ENCODE measurements around the gene CMTM8.
A peak's percentile ranks its signal among the peaks of the same experiment; 100 is the strongest.

Gene CMTM8

GRCh38 chr3:32309654-32310242 lies 71.3 kb downstream of the CMTM8 start:
- DNase-seq: no peak

DNA sequence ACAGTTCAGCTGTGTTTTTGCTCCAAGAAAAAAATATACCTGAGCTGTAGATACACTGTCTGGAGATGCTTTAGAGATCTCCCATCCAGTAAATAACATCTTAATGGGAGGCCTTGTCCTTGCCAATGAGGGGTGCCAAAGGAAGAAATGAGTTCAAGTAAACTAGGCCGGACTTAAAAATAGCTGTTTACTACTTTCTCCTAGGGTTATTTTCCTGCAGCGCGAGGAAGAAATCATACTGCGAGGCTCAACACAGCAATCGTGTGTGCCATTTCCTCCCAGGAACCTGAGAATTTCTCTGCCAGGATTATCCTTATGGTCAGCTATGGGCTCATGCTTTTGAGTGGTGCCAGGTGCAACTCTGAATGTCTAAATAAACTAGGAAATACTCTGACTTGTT lies 71.9 kb downstream of the CMTM8 start:
- no peak for DNase-seq

- DNase-seq: no peak
Measured at GRCh38 chr3:32310918-32311839, 72.7 kb downstream of the CMTM8 start.

- DNase-seq: no peak
Measured at GRCh38 chr3:32312251-32312650, 73.8 kb downstream of the CMTM8 start.

- no peak for DNase-seq
Measured at GRCh38 chr3:32313169-32313568, 74.7 kb downstream of the CMTM8 start.

DNA sequence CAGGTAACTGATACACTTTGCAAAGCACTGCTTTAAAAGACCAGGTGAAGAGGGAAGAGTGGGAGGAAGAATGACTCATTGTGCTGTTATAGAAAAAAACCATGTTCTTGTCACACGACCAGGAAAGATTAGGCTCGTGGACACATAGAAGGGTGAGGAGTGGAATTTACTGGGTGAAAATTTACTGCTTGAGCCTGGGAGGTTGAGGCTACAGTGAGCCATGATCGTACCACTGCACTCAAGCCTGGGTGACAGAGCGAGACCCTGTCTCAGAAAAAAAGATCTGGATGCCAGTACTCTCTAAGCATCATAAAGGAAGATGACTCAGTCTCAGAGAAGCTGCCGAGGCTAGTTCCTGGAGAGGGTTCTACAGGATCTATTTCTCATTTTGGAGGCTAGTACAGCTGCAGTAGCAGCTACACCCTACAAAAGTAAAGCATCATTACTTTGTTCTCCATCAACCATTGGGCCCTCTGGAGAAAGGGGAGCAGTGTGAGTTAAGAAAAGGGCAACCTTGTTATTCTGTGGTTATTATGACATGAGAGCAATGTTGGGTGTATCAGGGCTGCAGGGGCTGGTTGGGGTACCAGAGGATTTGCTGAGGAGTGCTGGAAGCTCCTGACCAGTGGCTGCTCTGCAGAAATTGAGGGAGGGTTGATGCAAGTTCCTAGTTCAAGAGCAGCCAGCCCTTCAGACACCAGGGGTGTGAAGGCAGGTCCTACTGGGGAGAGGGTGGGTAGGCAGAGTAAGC lies 75.4 kb downstream of the CMTM8 start:
- DNase-seq: no peak

GRCh38 chr3:32315441-32315840 lies 77.0 kb downstream of the CMTM8 start:
- DNase-seq: no peak

GRCh38 chr3:32316319-32316718 lies 77.8 kb downstream of the CMTM8 start:
- DNase-seq: no peak

DNA sequence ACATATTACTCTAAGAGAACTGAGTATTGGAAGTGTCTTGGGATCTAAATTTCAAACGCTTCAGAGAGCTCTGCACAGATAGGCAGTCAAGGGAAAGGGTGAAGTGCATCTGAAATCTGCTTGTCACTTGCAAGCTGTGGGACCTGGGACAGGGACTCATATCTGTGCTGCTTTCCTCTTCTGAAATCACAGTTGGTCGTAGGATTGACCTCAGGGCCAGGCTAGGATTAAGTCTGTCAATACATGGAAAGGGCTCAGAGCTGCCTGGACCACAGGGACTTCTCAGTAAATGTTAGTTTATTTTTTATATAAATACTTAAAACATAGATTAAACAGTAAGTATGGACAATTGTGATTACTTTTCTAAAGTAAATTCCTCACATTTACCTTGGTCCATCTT lies 78.5 kb downstream of the CMTM8 start:
- DNase-seq: no peak

DNA sequence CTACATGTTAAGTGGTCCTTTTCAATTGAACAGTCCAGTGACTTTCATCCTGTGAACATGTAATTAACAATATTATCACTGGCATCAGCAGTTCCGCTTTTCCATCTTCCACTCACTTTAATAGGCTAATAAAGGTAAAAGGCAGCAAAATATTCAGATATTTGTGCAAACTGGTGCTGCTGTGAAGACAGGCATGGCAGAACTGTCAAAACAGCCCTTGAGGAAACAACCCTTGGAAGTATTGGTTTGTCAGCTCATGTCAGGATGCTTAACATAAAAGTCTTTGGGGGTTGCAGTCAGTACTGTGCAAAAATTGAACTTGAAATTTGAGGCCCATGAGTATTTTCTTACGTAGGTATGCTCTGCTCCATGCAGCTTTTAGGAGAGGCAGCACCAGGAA lies 81.1 kb downstream of the CMTM8 start:
- DNase-seq: no peak

DNA sequence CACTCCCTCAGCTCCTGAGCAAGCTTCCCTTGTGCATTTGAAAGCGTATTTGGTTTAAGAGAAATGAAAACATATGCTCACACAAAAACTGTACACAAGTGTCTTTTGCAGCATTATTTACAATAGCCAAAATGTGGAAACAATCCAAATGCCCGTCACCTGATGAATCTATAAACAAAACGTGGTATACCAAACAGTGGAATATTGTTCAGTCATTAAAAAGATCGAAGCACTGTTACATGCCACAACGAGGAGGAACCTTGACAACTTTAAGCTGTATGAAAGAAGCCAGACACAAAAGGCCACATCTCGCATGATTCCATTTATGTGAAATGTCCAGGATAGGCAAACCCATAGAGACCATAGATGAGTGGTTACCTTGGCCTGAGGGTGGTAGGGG lies 81.6 kb downstream of the CMTM8 start:
- DNase-seq: no peak

GRCh38 chr3:32321095-32321790 lies 82.8 kb downstream of the CMTM8 start:
- no peak for DNase-seq

DNA sequence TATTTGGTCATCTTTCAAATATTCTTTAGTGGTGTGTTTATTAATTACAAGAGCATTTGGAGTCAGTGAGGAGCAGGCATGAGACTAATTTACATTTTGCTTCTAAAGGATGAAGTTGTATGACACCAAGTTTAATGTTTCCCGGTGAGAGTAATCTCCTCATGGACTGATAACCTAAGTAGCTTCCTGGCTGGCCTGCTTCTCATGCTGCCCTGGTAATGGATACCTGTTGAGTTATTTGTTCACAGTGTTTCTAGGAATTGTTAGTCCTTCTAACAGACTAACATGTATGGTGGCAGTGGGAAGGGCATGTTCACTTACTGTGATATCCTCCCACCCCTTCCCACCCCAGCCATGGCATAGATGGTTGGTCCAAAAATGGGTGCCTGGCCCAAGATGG lies 83.8 kb downstream of the CMTM8 start:
- DNase-seq: no peak

DNA sequence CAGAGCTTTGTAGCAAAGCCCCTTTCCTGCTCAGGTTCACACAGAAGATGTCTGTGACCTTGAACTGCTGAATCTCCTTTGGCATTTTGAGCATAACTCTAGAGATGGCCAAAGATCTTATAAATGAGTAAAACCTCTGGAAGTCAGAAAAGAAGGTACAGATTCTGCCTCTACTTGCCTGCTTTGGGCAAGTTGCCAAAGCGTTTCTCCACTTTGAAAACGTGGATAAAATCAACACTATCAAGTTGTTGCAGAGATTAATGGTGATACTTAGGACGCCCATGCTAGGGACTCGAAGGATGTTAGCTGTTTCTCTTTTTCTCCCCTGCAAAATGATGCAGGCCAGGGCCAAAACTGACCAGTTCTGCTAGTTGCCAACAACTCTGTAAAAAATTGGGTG lies 85.1 kb downstream of the CMTM8 start:
- no peak for DNase-seq

DNA sequence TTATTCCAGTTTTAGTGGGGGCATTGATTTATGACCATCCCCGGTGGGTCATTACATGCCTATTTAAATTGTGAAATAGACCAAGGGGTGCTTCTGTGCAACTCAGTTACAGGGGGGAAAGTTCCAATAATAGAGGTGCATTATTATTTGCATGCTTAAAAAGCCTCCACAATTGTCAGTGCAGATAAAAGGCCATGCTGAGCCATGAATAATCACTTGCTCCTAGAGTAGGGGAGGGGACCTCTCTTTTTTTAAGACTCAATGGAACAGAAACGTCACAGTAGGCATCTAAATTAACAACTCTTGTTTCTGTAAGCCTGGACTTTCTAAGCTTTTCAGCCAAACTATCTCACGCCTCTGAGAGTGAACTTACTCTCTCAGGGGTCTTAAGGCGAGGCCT lies 86.7 kb downstream of the CMTM8 start:
- no peak for DNase-seq

- DNase-seq: no peak
Measured at GRCh38 chr3:32325927-32326326, 87.4 kb downstream of the CMTM8 start.

DNA sequence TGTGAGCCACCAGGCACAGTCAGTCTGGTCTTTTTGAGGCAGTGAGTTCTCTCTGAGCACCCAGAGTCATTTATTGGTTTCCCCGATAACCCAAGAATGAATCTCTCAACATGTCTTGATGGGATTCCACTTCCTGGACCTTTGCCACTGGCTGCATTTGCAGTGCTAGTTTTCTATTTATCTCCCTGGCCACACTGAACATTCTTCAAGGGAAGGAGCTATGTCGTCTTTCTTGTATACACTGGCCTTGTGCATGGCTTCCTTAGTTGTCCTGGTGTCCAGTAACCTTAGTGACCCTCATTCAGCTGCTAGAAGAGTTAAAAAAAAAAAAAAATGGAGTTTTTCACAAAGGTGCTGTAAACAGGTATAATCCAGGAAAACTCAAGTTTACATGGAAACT lies 88.3 kb downstream of the CMTM8 start:
- no peak for DNase-seq

DNA sequence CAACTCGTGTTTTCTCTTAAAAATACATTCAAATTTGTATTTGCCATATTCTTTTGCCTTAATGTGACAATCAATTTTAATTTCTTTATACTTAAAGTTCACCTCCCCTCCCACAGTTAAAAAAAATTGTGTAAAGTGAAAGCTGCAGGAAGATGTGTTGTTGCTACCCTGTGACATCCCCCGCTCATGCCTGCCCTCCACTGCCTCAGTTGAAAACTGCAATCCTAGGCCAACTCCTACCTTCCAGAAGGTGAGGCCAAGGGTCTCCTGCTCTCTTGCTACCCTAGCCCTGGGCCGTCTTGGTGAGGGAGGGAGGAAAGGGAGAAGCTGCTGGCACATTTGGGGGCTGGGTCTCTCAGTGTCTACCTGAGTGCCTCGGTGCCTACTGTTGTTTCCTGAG lies 96.2 kb downstream of the CMTM8 start:
- no peak for DNase-seq

- no peak for DNase-seq
Measured at GRCh38 chr3:32335365-32336112, 97.1 kb downstream of the CMTM8 start.

- DNase-seq: no peak
Measured at GRCh38 chr3:32336113-32336498, 97.6 kb downstream of the CMTM8 start.

GRCh38 chr3:32337505-32337904 lies 99.0 kb downstream of the CMTM8 start:
- no peak for DNase-seq

DNA sequence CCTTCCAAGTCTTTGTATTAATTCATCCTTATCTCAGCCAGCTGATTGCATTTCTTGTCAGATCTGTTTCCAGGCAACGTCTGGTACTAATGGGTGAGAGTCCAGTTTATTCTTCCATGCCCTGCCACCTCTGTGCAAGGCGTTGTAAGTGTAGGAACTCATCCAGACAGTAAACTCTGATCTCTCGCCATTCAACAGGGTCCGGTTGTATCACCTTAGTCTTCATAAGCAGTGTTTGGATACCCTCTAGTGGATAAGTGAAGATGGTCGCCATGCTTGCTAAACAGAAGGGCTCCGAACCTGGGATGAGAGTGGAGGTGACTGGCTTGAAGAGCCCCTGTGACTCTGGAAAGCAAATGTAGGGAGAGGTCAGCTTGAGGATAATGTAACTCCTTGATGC lies 101.6 kb downstream of the CMTM8 start:
- DNase-seq: peak in 1 of 2 experiments; percentile 1

All from AML-193 (cell line).